SK-N-MC (cell line): ENCODE results near the gene WRAP73.

Source experiments
- DNase-seq: peaks from one replicate; pipeline ENCODE4 v3.0.0-alpha.2; 2011; ENCODE audit warnings: low read depth, low spot score
- H3K27ac ChIP-seq: fragments of 200-600 bp; sonication (generic); 2 replicates; pipeline ENCODE4 v1.5.1; 2016; ENCODE audit warnings: mixed run types
- H3K36me3 ChIP-seq: fragments of 200-600 bp; sonication (generic); 2 replicates; pipeline ENCODE4 v1.6.1; 2017; ENCODE audit warnings: antibody characterized with exemption, low read length, mixed read lengths; ENCODE audit not compliant: insufficient read depth
- H3K4me3 ChIP-seq: fragments of 200-600 bp; sonication (generic); 2 replicates; pipeline ENCODE4 v1.5.1; 2016
- H3K9ac ChIP-seq: fragments of 200-600 bp; sonication (generic); 2 replicates; pipeline ENCODE4 v1.8.0; 2017; ENCODE audit warnings: mixed run types, mixed read lengths; ENCODE audit not compliant: insufficient read length
- H3K9me3 ChIP-seq: fragments of 200-600 bp; sonication (generic); 2 replicates; pipeline ENCODE4 v1.6.1; 2017; ENCODE audit warnings: low read depth, mild to moderate bottlenecking, antibody characterized with exemption, low read length, moderate library complexity, mixed read lengths
- EZH2 ChIP-seq: fragments of 200-600 bp; sonication (generic); IDR thresholded peaks from one replicate; pipeline ENCODE4 v1.6.1; 2017; ENCODE audit warnings: antibody characterized with exemption
- FOXP2 ChIP-seq: optimal IDR thresholded peaks from 2 replicates; pipeline ENCODE3; 2011; ENCODE audit warnings: mild to moderate bottlenecking, moderate library complexity; ENCODE audit not compliant: insufficient read depth; ENCODE audit errors: extremely low read length, control extremely low read depth
- POLR2AphosphoS5 ChIP-seq: IDR thresholded peaks from 2 replicates; pipeline ENCODE4 v1.6.1; 2012; ENCODE audit warnings: mild to moderate bottlenecking, low read depth, low read length, borderline replicate concordance

Gene WRAP73

GRCh38 chr1:3672231-3672970 is 22.5 kb upstream of the WRAP73 start:
- Histone ChIP-seq H3K4me3 (no peak overlapping the region), H3K27ac (no peak overlapping the region), H3K9me3 (no peaks in the 10 kb centered on the region), H3K9ac (no peak overlapping the region), H3K36me3 (no peaks in the 10 kb centered on the region)
- TF ChIP-seq FOXP2 (no peak), POLR2AphosphoS5 (no peak), EZH2 (no peak)
- DNase-seq = no peak

- no peak overlapping the region for H3K9ac ChIP-seq
- no peak for DNase-seq
- TF ChIP-seq POLR2AphosphoS5 (no peak), EZH2 (no peak), FOXP2 (no peak)
- no peaks in the 10 kb centered on the region for H3K36me3 ChIP-seq
- H3K4me3 ChIP-seq = no peak overlapping the region
- H3K27ac ChIP-seq = no peak overlapping the region
- H3K9me3 ChIP-seq = no peaks in the 10 kb centered on the region
Measured at GRCh38 chr1:3671371-3672180, 21.7 kb upstream of the WRAP73 start.

- no peaks in the 10 kb centered on the region for H3K36me3 ChIP-seq
- no peaks in the 10 kb centered on the region for H3K9me3 ChIP-seq
- no peak overlapping the region for H3K4me3 ChIP-seq
- no peak for DNase-seq
- no peak overlapping the region for H3K9ac ChIP-seq
- no peak overlapping the region for H3K27ac ChIP-seq
- TF ChIP-seq POLR2AphosphoS5 = no peak
- no peak for TF ChIP-seq EZH2
- TF ChIP-seq FOXP2 = no peak
Measured at GRCh38 chr1:3670823-3671265, 20.9 kb upstream of the WRAP73 start.

GRCh38 chr1:3669971-3670431 is 20.1 kb upstream of the WRAP73 start:
- Histone ChIP-seq H3K9ac (no peak overlapping the region), H3K9me3 (no peaks in the 10 kb centered on the region), H3K4me3 (no peak overlapping the region), H3K27ac (no peak overlapping the region), H3K36me3 (no peaks in the 10 kb centered on the region)
- DNase-seq = no peak
- TF ChIP-seq EZH2 (no peak), FOXP2 (no peak), POLR2AphosphoS5 (no peak)

- Histone ChIP-seq H3K27ac (no peak overlapping the region), H3K9me3 (no peaks in the 10 kb centered on the region)
Measured at GRCh38 chr1:3669421-3669821, 19.5 kb upstream of the WRAP73 start.

GRCh38 chr1:3668585-3669300 is 18.8 kb upstream of the WRAP73 start:
- Histone ChIP-seq H3K9me3 (no peaks in the 10 kb centered on the region), H3K27ac (no peak overlapping the region), H3K36me3 (no peaks in the 10 kb centered on the region), H3K4me3 (no peak overlapping the region), H3K9ac (no peak overlapping the region)
- TF ChIP-seq POLR2AphosphoS5 = no peak
- TF ChIP-seq FOXP2 = no peak
- no peak for DNase-seq

More at GRCh38 chr1:3669421-3669821, 19.5 kb upstream of the WRAP73 start:
- Histone ChIP-seq H3K9ac (no peak overlapping the region), H3K4me3 (no peak overlapping the region), H3K36me3 (no peaks in the 10 kb centered on the region)
- TF ChIP-seq EZH2 (no peak), FOXP2 (no peak), POLR2AphosphoS5 (no peak)
- DNase-seq = no peak

GRCh38 chr1:3668148-3668547 is 18.2 kb upstream of the WRAP73 start:
- no peak overlapping the region for H3K4me3 ChIP-seq
- no peak overlapping the region for H3K27ac ChIP-seq
- H3K9me3 ChIP-seq = no peaks in the 10 kb centered on the region
- H3K36me3 ChIP-seq = no peaks in the 10 kb centered on the region
- no peak overlapping the region for H3K9ac ChIP-seq
- no peak for TF ChIP-seq FOXP2
- no peak for TF ChIP-seq POLR2AphosphoS5
- TF ChIP-seq EZH2 = no peak
- no peak for DNase-seq
